Activated T-helper 9 cell treated with anti-CD3 and anti-CD28 coated beads, Interleukin-2, amount 50 U/mL, for 16 hours (primary cell): ENCODE measurements around the gene KRT16.
"Not testable (repeated sequence)": the region's sequence is repeated elsewhere in the genome, so short reads cannot be mapped to it uniquely, and the experiment has no call there.

Experiments
- DNase-seq: peaks from one replicate; pipeline ENCODE4 v3.0.0-alpha.2; 2020; ENCODE audit warnings: low read depth

The KRT16 gene

DNA sequence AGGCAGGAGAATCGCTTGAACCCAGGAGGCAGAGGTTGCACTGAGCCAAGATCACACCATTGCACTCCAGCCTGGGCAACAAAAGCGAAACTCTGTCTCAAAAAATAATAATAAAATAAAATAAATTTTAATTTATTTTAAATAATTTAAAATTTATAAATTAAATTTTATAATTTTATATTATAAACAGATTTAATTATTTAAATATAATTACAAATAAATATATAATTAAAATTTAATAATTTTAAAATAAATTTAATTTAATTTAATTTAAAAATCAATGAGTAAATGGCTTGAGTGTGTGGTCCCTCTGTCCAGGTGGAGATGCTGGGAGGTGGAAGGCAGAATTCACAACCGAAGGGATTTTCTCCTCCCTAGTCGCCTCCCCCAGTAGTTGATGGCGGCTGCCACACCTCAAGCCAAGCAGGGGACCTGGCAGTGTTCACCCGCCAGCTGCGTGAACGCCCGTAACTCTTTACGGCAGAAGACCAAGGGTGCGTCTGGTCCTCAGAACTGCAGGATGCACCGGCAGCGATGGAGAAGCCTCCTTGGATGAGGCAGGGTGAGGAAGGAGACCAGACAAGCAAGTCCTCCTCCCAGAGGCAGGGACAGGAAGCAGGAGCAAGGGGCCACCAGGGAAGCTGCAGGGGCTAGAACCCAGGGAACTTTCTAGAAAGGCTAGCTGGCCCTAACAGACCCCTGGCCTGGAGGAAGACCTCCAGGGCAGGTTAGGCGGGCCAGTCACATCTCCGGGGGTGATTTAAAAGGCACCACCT, 34.7 kb upstream of the KRT16 start:
- no peak for DNase-seq

DNA sequence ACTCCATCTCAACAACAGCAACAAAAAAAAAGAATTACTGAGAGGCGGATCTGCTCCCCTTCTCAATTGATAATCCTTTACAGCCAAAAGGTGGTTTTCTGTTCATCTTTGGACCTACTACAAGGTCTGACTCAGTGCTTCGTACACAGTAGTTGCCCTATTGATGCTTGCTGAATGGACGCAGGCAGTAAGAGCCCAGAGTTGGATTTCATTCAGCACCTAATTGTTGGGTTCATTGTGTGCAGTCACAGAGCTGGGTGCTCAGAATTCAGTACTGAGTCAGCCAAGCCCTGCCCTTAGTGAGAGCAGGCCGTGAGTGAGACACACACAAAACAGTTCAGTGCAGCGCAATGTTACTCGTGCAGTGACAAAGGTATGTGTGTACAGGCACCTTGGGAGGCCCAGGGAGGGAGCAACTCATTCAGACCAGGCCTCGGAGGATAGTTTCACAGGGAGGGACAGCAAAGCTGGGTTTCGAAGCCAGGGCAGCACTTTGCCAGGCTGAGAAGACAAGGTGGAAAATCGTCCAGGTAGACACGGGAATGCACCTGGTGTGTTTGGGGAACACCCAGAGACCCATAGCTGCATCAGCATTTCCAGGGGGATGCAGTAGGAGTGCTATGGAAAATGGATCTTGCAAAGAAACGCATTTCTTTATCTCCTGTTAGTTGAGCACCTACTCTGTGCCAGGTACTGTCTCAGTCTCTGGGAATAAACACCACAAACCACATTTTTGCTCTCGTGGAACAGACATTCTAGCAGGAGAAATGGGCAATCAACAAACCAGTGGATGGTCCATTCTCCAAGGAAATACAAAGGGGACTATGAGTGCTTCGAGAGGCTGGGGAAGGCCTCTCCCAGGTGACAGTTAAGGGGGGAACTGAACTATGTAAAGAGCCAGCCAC, 29.9 kb upstream of the KRT16 start:
- no peak for DNase-seq

DNA sequence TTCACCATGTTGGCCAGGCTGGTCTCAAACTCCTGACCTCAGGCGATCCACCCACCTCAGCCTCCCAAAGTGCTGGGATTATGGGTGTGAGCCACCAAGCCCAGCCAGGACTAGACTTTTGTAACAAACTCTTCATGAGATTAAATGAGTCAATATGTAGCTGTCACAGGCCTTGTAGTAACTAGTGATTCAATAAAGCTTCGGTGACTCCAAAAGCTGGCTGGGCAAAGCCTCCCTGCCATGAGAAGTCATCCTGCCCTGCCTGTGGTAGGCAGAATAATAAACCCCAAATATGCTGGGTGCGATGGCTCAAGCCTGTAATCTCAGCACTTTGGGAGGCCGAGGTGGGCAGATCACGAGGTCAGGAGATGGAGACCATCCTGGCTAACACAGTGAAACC, 28.0 kb upstream of the KRT16 start:
- not testable (repeated sequence) for DNase-seq

DNA sequence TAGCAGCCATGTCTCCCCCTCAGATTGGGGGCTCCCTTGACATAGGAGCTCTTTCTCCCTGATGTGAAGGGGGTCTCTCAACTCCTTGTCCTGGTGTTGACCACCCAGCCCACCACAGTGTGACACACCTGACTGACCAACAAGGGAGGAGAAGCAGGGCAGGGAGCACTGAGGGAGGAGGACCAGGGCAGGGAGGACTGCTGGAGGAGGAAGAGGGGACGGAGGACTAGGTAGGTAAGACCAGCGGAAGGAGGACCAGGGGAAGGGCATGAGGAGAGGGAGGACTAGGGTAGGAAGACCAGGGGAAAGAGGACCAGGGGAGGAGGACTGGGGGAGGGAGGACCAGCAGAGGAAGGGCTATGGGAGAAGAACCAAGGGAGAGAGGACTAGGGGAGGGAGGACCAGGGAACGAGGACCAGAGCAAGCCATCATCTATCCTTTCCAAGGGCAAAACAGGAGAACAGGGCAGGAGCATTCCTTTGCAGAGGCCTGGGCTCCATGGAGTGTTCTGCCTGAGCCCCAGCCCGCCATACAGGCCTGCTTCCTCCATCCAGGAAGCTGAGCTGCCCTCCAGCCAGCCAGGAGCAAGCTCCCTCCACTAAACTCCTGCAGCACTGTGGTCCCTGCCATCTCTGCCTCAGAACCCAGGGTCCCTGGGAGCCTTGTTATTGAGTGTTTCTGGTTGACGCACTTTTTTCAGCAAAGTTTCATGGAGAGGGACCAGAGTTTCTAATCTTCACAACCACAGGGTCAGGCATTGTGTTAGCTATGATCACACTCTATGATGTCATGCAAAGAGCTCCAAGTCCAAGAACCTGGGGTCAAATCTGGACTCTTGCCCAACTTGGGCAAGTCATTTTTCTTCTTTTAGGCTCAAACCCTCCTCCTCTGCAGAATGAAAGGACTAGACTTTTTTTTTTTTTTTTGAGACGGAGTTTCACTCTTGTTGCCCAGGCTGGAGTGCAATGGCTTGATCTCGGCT, 27.2 kb upstream of the KRT16 start:
- DNase-seq = no peak

DNA sequence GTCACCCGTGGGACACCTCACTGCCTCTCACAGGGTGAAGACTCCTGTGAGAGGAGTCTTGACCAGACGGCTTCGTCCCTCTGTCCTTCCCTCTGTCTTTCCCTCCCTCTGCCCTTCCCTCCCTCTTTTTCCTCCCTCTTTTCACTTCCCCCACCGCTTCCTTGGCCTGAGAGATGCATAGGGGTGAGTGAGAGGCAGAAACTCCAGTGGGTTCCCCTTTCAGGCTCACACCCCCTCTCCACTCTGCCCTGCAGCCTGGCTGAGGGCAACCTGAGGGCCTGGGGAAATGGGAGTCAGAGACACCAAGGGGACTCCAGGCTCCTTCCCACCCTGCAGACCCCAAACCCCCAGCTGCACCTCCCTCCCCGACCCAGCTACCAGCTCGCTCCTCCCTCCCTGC, 26.4 kb upstream of the KRT16 start:
- DNase-seq = no peak

DNA sequence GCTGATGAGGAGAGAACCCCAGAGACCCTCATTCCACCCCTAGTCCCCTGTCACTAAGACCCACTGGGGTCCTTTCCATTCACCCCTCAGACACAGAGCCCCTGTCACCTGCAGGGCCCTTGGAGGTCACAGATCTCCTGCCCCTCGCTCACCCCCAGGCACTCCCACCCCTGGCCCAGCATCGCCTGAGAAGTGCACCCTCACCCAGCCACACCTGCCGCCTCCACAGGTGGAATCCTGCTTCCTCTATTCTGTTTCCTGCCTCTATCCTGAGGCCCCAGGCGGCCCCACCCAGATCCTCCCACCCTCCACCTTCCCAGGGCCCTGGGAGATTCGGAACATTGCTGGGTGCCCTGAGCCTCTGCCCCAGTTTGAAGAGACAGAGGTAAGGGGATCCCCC, 25.6 kb upstream of the KRT16 start:
- no peak for DNase-seq

DNA sequence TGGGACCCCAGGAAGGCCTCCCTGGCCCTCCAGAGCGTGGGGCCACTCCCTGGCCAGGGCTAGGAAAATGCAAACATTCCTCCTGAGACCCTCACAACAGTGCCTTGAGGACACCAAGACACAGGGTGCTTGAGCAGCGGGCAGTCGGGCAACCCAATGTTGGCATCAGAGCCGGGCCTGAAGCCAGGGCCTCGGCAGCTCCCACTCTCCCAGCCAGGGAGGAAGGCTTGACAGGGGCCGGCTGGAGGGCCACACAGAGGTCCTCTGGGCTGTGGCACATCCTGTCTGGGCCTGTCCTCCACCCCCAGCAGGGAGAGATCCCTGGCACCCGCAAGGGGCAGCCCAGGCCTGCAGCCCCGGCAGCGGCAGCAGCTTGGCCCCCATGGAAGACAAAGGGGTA, 24.1 kb upstream of the KRT16 start:
- no peak for DNase-seq

DNA sequence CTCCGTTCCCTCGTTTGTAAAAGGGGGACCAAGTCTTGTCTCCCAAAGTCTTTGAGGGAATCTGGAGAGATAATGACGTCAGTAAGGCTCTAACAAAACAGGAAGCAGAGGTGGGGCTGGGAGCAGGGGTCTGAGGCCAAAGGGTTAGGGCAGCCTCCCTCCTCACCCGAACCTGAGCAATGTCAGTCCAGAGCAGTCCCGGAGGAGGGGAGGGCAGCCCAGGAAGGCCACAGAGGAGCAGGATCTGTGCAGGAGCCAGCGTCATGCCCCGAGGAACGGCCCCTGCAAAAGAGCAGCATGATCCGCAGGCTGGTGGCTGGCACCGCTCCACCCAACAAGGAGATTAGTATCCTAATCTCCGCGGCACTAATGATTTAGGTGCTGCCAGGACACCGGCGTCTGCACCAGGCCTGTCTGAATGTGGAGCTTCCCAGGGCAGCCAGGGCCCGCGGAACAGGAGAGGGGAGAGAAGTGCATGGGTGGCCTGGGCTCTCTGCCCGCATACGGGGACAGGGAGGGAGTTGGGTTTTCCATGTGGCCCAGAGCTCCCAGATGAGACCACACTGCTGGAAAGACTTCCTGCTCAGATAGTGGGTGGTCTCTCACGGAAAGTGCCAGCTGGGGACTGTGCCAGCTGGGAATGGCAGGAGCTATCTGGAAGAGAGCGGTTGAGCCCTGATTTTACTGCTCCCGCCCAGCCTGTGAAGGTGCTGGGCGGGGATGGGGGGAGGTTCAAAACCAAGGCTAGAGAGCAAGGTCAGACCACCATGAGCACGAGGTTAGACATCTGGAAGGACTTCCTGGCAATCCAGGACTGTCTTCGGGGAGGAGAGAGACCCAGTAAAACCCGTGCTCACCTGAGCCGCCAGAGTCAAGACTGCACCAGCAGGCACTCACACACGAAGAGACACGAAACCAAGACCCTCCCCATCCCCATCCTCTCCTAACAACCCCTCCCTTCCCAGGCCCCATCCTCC, 22.8 kb upstream of the KRT16 start:
- DNase-seq = no peak

DNA sequence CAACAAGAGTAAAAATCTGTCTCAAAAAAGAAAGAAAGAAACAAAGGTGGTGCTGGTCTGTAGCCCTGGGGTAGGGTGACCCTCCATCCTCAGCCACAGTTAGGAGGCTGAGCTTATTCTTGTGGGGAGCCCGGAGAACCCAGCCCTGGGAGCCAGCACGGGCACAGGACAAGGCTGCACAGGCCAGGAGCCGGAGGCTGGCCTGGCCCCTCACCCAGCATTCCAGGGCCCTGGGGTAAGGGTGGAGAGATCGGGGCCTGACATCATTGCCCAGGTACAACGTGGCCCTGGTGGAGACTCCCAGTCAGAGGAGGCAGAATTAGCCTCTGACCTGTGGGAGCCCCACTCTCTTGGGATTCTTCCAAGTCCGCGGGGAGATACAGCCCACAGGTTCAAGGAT, 22.1 kb upstream of the KRT16 start:
- DNase-seq = no peak

DNA sequence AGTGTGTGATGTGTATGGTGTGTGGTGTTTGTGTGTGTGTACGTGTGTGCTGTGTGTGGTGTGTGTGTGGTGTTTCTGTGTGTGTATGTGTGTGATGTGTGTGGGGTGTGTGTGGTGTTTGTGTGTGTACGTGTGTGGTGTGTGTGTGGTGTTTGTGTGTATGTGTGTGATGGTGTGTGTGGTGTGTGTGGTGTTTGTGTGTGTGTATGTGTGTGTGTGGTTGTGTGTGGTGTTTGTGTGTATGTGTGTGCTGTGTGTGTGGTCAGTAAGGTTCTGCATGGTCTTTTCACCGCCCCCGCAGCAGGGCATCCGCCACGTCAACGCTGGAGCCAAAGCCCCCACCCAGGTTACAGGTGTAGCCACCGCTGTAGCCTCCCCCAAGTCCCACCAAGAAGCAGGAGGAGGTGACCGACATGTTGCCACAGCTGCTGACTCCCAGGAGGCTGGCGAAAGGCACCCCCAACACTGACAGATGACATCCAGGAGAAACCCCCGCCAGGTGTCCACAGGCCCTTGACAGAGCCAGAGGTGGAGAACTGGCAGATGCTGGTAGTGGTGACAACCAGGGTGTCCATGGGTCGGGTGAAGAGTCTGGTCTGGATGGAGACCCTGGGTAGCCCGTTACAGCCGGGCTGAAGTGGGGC, 21.1 kb upstream of the KRT16 start:
- DNase-seq = no peak

DNA sequence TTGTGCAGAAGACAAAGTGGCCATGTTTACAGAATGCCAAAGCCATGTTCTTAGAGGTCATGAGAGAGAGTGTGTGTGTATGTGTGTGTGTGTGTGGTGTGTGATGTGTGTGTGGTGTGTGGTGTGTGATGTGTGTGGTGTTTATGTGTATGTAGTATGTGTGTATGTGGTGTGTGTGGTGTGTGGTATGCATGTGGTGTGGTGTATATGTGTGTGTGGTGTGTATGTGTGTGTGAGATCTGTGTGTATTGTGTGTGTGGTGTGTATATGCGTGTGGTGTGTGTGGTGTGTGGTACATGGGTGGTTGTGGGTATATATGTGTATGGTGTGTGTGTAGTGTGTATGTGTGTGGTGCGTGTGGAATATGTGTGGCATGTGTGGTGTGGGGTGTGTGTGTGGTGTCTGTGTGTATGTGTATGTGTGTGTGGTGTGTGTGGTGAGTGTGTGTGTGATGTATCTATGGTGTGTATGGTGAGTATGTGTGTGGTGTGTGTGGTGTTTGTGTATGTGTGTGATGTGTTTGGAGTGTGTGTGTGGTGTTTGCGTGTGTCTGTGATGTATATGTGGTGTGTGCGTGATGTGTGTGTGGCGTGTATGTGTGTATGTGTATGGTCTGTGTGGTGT, 20.0 kb upstream of the KRT16 start:
- DNase-seq = no peak

DNA sequence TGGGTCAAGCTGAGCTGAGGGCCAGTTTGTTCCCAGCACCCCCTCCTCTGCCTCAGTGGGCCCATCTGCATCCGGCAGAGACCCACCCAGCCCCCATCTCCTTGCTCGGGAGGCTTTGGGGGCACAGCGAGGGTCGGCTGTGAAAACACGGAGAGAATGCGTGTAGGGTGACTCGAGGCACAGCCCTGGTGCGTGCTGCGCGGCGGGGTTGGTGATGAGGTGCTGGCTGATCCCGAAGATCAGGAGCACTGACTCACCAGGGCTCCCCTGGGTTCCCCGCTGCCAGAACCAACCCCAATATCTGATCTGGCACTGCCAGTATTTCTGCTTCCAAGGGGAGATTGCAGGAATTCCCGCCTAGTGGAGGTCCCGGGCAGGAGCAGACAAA, 19.3 kb upstream of the KRT16 start:
- no peak for DNase-seq

DNA sequence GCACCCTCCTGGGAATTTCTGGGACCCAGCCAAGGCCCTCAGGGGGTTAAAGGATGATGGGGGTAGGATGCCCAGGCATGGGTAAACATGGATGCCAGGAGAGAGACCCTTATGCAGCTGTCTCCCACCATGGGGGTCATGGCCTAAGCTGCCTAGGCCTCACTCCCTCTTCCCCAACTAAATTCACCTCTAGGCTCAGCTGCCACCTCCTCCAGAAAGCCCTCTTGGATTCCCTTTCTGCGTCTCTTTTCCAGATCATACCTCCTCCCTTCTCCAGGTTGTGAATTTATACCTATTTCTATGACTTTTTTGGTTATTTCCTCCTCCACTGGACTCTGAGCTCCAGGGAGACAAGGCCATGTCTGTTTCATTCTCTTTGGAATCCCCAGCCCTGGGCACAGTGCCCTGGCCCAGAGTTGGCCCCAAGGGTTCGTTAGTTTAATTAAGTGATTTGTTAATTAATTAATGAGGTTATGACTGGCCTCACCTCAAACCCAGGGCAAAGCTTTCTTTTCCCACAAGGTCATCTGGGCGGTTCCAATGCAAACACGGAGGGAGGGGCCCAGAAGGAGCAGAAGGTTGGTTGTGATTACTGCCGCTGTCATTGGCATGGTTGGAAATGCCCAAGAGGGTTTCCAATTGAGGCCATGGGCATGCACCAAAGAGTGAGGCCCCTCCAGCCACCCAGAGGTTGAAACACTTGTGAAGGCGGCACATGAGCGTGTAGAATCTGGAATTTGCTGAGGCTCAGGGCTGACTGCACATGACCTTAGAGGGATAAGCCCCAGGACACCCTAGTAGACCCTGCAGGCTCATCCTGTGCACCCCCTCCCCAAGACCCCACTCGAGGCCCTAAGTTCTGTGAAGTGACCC, 18.7 kb upstream of the KRT16 start:
- no peak for DNase-seq

DNA sequence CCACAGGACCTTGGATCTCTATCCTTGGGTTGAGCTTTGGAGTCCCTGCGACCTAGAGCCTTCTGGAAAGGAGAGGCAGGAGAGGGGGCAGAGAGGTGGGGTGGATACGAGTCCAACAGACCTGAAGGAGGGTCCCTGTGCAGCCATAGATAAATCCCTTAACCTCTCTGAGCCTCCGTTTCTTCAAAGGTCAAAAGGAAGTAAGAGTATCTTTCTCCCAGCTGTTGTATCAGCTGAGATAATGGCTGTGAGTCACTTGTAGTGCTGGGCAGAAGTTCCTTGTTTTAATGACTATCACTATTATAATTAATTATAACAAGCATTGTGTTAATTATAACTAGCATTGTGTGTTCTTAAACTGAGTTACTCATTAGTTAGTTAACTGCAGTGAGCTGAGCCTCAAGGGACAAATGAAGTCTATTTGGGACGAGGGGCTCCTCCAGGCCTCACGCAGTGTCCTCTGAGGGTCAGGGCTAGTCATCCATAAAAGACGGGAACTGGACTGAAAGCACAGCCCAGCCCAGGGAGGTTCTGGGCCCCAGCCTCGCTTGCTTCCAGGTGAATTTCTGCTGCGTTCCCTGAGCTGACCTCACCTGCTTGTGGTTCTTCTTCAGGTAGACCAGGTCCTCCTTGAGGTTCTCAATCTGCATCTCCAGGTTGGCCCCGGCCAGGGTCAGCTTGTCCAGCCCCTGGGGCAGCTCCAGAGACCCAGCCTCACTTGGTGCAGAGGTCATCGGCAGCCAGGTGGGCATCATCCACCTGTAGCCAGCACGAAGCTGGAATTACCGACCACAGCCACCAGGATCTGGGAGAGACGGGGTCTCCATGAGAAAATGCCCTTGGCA, 17.5 kb upstream of the KRT16 start:
- DNase-seq = no peak

DNA sequence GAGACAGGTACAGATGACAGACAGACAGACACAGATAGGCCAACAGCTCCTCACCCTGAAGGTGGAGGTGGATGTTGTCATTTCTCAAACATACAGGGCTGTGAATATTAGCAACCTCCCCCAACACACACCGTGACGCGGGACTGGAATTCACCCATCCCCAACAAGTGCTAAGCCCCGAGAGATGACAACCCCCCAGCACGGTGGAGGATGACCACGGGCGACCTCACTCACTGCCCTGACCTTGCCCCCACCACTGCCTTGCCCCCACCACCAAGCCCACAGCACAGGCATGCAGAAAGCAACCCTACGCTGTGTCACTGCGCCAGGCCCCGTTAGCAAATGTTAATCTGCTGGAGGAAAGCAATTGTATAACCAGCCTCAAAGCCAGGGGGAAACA, 16.7 kb upstream of the KRT16 start:
- no peak for DNase-seq

DNA sequence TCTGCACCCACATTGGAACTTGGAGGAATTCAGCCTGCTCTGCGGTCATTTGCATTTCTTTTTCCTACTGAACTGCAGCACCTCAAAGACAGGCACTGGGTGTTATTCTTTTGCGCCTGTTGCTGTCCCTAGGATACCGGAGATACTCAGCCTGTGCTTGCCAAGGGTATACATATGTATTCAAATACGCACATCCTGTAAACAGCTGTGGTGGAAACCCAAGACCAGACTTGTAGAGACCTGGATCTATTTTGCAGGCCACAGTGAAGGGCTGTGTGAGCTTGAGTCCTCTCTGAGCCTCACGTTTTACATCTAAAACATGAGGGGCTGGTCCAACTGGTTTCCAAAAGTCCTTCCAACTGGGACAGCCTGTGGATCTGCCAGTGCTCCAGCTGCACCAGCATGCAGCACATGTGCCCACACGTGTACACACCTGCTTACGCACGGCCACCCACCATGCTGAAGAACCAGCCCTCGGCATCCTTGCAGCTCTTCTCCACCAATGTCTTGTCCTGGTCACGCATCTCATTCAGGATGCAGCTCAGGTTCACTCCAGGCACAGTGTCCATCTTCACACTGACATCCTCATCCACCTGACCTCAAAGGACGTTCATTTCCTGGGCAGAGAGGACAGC, 16.2 kb upstream of the KRT16 start:
- DNase-seq = not testable (repeated sequence)

DNA sequence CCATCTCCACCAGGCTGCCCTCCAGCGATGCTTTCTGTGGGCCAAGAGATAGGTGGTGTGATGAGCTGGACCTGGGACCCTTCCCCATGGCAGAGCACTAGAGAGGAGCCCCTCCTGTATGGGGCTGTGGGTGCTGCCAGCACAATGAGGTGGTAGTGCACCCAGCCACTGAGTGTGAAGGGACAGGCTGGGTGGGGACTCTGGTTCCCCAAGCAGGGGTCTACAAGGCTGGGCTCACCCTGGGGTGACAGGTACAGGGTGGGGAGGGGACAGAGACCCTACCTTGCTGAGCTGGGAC, 15.5 kb upstream of the KRT16 start:
- DNase-seq = not testable (repeated sequence)
